CD4-positive, alpha-beta T cell treated with Interleukin-12 subunit alpha and Interleukin-12 subunit beta, for 1 hour (primary cell): ENCODE results near the gene IL1RAPL2.

Experiments used
- DNase-seq: peaks from one replicate; pipeline ENCODE4 v3.0.0-alpha.2; 2020

IL1RAPL2 gene

DNA sequence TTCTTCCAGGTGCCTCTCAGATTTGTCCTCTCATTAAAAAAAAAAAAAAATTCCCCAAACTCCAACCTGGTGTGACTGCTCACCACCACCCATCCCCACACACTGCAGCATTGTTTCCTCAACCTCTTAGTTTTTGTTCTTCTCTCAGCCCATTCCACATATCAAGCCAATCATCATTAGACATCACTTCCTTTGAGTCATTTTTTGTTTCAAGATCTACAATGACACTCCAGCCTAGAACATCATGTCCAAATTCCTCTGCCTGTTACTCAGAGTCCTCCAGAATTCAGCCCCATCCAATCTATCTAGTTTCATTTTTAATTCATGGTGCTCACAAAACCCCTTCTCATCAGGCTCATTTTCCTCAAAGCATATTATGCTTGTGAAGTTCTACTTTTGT is 917.0 kb downstream of the IL1RAPL2 start:
- no peak for DNase-seq

GRCh38 chrX:105488716-105489115 is 922.7 kb downstream of the IL1RAPL2 start:
- DNase-seq, result no peak

DNA sequence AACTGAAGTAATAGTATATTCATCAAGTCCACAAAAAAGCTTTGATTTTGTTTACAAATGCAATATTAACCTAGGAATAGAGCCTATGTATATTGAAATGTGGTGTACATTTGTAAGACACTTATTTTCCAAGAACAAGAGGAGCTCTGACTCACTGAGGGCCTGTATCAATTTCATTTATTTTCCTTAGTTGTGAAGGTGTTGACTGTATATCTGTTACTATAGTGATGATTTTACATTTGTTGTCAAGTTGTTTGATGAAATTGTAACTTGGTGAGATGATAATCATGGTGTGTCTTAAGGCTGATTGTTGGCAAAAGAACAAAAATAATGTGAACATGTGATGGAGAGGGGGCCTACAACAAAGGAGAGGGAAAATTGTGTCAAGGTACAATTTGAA is 929.4 kb downstream of the IL1RAPL2 start:
- DNase-seq, result no peak

DNA sequence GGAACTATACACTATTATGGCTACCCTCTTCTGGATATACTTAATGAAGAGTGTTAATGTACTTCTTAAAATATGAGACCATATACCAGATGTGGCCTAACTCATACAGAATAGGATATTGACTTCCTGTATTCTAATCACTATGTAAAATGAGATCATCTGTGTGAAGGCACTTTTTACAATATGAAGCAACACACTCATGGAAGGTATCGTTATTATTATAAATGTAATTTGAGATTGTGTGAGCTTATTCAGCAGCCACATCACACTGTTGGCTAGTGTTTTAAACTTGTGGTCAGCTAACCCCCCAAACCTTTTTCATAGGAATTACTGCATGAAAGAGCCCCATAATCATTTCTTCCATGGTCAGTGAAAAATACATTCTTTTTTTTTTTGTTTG is 936.3 kb downstream of the IL1RAPL2 start:
- DNase-seq, result no peak

GRCh38 chrX:105515561-105515960 is 949.6 kb downstream of the IL1RAPL2 start:
- DNase-seq, result no peak

GRCh38 chrX:105526431-105526830 is 960.4 kb downstream of the IL1RAPL2 start:
- DNase-seq, result no peak

GRCh38 chrX:105527759-105528158 is 961.8 kb downstream of the IL1RAPL2 start:
- DNase-seq, result no peak

DNA sequence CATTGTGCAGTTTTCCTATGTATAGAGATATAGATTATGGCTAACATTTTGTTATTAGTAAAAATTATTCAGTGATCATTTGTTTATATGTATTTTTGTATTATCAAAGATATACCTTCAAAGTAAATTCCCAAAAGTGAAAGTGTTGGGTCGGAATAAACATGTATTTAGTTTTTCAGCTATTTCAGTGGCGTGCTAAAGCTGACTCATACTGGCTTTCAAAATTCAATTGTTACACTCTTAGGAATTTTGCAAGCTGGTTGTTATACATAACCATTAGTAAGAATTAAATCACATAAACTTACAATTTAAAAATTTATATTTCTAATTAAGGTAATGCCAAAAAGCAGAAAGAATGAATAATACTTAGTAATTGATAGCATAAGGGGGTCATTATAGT is 968.0 kb downstream of the IL1RAPL2 start:
- no peak for DNase-seq

DNA sequence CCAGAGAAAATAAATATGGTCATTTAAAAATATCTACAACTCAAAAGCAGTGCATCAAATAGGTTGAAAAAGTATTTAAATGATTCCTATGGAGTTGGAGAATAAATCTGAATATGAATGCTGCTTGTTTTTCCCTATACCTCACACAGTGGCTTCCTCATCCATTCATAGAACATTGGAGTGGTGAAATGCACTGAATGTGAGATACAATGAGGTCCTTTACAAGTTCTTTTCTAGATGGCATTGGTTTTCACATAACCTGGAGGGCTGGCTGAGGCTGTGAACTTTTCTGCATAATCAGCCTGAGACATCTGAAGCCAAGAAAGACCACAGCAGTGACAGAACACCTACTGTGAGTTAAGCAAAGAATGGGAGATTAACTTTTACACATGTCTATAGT is 977.3 kb downstream of the IL1RAPL2 start:
- DNase-seq, result no peak

- no peak for DNase-seq
Measured at GRCh38 chrX:105550043-105550663, 984.2 kb downstream of the IL1RAPL2 start.

DNA sequence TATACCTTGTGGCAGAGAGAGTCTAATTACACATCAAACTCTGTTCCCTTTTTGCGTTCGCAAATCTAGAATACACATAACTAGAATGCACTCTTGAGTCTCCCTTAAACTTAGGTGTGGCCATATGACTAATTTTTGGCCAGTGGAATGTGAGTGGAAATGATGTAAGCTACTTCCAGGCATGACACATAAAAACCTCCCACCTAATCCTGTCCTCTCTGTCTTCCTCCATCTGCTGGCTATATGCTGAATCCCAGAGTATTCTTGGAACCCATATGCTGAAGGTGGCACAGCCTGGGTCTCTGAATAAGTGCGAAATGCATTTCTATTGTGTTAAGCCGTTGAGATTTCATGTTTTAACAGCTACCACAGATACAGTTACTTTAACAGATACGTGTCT is 986.4 kb downstream of the IL1RAPL2 start:
- DNase-seq, result no peak

DNA sequence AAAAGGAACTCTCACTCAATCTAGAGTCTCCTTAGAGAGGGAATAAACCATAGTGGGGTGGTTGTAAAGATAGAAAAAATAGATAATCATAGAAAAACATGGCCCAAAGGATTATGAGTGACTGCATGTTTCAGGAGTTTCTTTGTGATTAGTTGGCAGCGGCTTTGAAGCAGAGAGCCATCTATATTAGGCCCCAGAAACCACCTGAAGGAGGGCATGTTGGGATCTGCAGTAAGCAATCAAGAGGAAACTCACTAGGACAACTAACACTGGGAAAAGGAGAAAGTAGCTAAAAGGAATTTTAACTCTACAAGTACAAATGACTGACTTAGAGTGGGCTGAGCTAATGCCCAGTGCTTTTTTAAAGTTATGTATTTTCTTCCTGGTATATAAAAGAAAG is 987.1 kb downstream of the IL1RAPL2 start:
- no peak for DNase-seq

DNA sequence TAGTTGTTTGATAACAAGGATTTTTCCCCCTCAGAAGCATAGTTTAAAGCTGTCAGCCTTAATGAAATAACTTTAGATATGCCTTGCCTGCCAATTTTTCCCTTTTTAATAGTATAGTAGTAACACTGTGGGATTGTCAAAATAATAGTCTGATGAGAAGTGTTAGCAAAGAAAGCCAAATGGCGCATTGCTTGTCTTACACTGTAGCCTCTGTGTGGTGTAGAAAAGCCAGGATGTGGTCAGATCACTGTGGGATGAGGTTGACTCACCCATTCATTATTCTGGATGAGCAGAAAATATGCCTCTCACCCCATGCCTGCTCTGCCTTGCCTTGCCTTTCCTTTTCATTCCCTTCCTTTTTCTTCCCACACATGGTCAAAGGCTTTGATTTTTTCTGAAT is 998.5 kb downstream of the IL1RAPL2 start:
- DNase-seq, result no peak

- no peak for DNase-seq
Measured at GRCh38 chrX:105565856-105566255, 999.9 kb downstream of the IL1RAPL2 start.

- DNase-seq, result no peak
Measured at GRCh38 chrX:105567082-105567481, 1001.1 kb downstream of the IL1RAPL2 start.

- DNase-seq, result no peak
Measured at GRCh38 chrX:105608745-105609144, 1042.7 kb downstream of the IL1RAPL2 start.

GRCh38 chrX:105609530-105609929 is 1043.5 kb downstream of the IL1RAPL2 start:
- no peak for DNase-seq

GRCh38 chrX:105610411-105610810 is 1044.4 kb downstream of the IL1RAPL2 start:
- DNase-seq, result no peak

GRCh38 chrX:105618393-105619101 is 1052.5 kb downstream of the IL1RAPL2 start:
- DNase-seq, result no peak

DNA sequence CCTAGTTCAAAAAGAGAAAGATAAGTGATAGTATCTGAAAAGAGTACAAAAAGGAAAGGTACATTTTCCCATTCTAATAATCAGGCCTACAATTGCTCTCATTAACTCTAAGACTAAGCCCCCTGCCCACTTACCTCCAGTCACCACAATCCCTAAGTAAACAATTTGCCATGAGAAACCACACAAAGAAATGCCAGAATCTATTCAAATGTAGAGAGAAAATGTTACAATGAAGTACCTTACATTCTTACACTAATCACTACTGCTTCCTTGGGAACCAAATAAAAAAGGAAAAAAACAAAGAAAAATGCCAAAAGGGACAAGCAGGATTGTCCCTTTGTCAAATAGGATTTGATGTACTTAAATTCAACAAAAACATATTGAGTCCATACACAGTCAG is 1068.2 kb downstream of the IL1RAPL2 start:
- no peak for DNase-seq

- no peak for DNase-seq
Measured at GRCh38 chrX:105635794-105636193, 1069.8 kb downstream of the IL1RAPL2 start.

DNA sequence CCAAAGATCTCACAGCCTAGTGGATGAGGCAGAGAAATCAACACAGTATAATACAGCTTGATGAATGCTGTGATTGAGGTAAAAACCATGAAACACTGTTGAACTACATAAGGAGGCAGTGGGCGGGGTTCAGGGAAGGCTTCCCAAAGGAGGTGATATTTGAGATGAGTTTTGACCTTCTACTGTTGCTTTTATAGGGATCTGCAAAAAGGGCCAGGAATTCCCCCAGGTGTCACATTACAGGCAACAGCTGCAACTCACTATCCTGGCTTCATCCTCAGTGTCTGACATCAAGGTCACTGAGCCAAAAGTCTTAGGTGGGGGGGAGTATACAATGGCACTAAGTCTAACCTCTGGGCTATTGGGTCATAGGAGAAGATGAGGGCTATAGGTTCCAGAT is 1070.7 kb downstream of the IL1RAPL2 start:
- DNase-seq, result no peak

GRCh38 chrX:105645667-105646357 is 1079.8 kb downstream of the IL1RAPL2 start:
- no peak for DNase-seq
